Stimulated activated CD4-positive, alpha-beta T cell treated with anti-CD3 and anti-CD28 coated beads, TNF-alpha, amount 100 ng/mL, for 48 hours (primary cell): ENCODE measurements around the gene CEP68.
"Not testable (repeated sequence)": the region's sequence is repeated elsewhere in the genome, so short reads cannot be mapped to it uniquely, and the experiment has no call there.

ENCODE experiments used
- DNase-seq, 3 donors: peaks; one replicate each; pipeline ENCODE4 v3.0.0-alpha.2; 2020; ENCODE audit warnings: low read depth in 3 of 3

CEP68 gene

DNA sequence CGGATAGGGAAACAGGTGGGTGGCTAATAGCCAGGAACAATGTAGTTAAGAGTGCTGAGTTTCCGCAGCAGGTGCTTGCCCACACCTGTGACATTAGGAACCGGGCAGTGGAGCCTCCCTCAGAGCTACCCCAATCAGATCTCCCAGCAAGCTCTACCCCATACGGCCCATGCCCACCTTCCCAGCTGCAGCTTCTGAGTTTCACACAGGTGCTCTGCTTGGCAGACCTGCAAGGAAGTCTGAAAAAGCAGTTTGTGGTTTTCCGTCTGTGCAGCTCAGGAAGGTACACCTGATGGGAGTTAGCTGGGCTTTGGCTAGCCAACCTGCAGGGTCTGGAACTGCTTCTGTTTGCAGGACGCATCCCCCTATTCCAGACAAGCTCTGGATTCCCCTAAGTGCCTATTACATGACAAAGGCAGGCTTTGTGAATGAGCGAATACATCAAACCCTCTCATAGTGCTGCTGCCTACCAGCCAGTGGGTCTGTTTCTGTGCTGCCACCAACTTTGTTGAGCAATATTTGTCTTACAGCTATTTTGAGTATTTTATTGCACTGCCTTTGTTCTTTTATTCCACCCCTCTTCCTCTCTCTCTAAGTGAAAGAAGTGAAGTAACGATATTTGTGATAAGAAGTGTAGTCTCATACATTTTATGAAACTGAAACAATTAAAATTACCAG, 24.7 kb upstream of the CEP68 start:
- DNase-seq: no peak

DNA sequence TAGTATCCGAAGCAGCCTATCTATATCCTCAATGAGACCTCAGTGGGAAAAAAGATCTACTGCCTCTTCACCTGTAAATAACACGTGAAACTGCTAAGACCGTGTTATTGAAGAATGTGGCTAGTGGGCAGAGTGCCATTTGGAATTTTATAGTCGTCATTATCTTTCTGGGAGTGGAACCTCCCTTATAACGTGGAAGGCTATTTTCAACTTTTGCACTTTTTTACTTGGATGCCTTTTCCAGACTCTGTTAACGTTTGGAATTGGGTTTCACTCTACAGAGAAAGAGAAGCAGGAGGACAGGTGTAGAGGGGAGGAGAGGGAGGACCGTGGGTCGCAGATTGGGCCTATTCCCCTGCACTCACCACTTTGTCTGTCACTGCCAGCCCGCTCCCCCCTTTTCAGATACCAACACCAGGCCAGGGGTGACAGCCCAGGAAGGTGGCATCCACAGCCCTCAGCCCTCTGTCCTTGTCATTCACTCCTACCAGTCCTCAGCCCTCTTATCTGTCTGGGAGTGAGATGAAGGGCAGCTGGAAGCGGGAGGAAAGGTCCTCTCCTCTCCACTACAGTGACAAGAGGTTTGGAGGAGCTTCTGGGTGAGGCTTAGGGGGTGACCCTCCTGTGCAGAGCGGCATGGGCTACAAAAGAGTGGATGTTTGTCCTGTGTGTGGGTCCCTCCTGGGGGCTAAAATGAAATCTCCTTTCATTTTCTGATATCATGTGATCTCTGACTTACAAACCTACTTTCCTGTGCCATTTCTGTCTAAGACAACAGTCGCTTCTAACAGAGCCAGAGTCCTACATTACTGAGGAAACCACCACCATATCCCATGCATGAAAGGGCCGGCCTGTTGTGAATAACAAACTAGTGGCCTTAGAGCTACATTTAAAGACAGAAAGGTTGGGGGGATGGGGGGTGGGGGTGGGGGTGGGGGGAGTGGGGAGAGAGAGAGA, 23.9 kb upstream of the CEP68 start:
- DNase-seq: no peak

- DNase-seq: no peak
Measured at GRCh38 chr2:65033178-65033577, 23.0 kb upstream of the CEP68 start.

DNA sequence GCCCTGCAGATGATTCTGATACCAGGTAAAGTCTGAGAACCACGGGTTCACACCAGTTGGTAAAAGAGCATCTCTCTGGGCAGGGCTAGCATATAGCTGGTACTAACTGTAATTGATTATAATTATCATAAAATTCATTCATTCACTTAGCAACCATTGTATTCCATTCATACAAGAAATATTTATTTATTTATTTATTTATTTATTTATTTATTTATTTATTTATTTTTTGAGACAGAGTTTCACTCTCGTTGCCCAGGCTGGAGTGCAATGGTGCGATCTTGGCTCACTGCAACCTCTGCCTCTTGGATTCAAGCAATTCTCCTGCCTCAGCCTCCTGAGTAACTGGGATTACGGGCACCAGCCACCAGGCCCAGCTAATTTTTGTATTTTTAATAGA, 22.5 kb upstream of the CEP68 start:
- not testable (repeated sequence) for DNase-seq

DNA sequence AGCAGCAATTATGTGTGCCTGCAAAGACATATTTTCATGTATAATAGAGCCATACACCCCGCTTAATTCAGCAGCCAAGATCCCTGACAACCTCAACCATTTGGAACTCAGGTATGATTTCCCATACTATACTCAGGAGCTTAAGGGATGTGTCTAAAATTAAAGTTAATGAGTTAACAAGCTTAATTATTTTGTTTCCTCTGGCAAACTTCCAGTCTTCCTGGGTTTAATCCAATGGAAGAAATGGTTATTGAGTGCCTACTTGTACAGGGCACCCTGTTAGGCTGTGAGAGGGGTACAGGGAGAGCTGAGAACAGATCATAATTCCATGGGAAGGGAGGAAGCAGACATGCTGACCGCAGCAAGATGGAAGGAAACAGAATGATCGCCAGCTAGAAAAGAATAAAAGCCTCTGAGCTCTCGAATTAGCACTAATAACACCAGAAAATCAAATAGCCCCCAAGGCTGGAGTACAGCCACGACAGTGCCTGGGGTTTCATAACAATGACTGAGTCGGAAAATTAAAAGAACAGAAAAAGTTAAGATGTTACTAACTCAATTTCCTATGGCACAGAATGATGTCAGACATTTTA, 20.8 kb upstream of the CEP68 start:
- DNase-seq: no peak

DNA sequence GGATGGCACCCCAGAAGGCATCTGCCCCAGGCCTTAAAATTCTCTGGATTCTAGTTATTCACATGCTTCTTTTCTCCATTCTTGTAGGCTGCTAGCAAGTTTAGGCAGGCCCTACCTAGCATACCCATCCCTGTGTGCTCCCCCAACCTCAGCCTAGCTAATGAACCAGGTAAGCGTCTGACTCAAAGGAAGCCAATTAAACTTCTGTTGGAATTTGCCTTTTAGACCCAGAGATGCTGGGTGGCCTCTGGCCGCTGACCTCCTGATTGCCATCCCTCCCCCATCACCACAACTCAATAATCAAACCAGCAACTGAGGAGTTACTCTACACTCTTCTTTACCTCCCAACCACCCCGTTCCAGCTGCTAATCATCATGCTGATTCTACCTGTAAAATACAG, 19.0 kb upstream of the CEP68 start:
- no peak for DNase-seq

GRCh38 chr2:65039640-65040039, 16.6 kb upstream of the CEP68 start:
- no peak for DNase-seq

DNA sequence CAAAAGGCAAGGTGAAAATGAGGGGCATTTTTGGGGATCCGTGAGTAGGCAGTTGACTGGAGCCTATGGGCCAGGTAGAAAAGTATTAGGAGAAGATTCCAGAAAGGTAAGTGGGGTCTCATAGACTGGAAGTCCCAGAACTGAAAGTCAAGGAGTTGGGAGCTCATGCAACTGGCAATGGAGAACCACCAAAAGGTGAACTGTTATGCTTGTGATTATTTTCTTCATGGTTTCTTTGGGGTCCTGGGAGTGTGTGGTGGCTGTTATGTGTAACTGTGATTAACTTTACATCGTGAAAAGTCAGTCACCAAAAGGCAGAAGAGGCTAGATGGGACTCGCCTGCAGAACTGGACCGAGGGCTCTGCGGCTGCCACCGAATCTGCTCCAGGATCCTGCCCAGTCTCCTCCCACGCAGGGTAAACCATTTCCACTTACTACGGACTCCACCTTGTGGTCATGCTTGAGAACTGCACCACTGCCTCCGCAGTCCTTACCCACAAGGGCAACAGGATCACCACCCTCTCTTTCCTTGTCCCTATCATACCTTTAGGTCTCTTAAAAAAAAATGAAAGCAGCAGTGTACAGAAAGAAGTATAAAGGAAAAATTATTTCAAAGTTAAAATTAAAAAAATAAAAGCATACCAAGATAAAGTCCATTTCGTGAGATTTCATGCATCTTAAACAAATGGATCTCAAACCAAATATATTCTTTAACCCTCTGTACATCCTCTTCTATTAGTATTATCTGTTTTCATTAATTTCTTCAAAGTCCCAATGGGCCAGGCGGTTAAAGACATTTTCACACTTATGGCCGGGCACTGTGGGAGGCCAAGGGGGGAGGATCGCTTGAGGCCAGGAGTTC, 15.6 kb upstream of the CEP68 start:
- DNase-seq: peak; percentile 58 to 64 (median 63)

DNA sequence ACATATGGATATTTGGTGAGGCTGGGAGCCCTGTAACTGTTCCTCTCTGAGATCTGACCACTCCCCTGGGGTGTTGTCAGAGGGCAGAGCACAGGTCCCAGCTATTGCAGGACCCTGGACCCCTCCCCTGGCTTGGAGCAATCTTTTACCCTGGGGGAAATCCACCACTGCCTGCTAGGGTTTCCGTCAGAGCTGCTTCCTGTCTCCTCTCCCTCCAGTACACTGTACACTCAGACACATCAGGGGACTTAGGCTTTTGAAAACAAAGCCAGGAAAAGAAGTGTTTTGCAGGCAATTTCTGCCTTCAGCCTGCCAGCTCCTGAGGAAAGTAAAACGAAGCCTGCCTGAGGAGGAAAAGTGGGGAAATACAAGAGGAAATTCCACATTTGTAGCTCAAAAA, 13.2 kb upstream of the CEP68 start:
- DNase-seq: no peak

DNA sequence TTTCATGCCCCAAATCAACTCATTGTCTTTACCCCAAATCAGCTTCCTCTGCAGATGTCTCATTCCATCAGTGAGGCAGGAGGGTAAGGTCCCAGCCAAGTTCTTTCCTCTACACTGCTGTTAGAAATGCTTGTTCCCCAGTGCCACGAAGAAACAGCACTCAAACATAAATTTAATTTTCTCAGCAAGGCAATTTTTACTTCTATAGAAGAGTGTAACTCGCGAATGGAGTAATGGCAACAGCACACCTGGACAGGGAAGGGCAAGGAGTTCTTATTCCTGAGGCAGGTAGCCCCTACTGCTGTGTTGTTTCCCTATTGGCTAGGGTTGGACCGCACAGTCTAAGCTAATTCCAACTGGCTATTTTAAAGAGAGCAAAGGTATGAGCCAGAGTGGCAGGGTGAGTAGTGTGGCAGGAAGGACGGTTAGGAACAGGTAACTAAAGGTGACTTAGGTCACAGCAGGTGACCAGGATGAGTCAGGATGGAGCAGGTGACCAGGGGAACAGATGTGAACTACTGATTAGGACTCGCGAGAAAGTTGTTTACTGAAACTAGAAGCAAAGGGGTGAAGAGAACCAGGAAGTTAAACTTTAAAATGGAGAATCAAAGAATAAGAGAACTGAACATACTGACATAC, 12.0 kb upstream of the CEP68 start:
- DNase-seq: no peak

DNA sequence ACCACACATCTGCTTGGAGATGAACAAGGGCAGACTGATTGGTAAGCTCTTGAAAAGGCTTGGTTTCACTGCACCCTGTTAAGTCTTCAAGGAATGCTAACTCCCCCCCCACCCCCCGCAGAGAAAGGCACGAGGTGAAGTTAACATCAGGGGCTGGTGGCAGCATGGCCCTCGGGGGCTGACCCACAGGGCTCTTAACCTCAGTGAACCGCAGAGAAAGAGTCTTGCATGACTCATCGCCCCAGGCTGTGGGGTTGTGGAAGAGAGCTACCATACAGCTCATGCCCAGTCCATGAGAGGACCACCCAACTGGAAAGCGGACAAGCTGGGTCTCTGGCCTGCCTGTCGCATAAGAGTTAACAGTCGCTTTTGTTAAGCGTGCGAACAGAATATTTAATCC, 10.6 kb upstream of the CEP68 start:
- DNase-seq: no peak

DNA sequence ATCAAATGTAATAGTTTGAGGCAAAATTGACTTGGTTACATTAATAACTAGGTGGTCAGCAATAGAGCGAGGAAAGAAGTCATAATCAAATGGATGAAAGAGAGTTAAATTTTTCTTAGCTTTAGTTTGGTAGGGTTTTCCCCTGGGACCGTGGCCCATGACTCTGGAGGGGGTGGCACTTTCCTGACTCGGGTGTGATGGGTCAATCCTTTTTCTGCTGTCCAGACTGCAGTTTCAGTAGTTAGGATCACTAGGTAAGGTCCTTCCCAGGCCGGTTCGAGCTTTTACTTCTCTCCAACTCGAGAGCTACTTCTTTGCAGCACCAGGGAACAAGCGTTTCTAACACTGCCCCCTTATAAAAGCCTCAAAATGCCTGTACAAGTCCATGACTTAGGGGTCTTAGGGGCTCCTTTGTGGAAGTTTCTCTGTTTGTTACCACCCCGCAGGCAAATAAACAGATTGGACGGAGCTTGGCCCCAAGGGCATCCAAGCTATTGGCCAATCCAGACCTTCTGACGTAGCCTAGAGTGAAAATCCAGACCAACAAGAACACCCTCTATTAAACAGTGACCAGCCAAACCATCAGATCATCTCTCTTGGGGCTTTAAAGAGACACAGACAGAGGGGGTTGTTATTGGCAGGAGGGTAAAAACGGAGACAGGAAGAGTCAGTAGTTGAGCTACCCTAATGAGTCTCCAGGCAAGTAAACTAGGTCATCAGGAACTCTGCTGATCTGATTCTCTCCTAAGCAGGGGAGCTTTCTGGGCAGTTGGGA, 9.4 kb upstream of the CEP68 start:
- DNase-seq: no peak

DNA sequence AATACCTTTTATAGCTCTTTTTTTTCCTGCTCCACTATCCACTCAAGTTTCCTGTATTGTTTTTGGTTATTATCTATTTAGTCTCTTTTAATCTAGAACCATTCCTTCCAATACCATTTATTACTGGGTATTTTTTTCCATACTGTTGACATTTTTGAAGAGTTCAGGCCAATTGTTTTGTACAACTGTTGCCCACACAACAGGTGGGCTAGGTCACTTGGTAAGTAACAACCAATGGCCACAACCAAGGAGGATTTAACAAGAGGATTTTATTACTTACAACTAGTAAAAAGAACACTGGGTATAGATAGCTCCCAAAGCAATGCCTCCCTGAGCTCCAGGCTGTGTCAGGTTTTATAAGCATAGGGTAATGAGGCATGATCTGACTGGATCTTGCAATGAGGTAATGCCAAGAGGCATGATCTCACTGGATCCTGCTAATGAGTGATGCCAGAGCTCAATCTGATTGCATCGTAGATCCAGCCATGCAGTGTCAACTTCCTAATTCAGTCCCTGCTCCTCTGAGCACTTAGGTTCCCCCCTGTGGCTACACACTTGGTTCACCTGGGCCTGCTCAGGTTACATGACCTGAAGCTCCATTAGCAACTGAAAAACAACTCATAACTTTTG, 7.1 kb upstream of the CEP68 start:
- DNase-seq: no peak

DNA sequence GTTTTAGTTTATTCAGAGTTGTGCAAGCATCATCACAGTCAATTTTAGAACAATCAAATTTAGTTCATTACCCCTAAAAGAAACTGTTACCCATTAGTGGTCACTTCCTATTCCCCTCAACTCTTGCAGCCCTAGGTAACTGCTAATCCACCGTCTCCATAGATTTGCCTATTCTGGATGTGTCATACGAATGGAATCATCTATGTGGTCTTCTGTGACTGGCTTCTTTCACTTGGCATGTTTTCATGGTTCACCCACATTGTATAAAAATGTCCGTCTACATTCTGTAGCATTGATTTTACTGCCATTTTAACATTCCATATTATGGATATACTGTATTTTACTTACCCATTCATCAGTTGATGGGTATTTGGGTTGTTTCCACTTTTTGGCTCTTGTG, 5.3 kb upstream of the CEP68 start:
- no peak for DNase-seq

DNA sequence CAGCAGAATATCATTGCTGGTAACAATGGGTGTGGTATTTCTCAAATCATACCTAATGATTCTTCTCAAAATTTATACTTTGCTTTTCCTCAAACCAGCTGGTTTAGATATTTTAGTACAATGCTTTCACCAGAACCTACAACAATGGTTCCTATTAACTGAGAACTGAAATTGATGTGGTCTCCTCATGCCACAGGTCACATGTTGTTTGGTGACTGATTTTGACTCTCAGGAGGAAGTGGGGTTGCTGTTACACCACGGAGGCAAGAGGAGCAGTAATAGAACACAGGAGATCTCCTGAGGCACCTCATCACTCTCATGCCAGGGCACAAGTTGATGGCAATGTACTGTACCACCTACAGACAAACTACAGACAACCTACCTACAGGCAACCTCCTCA, 3.0 kb upstream of the CEP68 start:
- no peak for DNase-seq

DNA sequence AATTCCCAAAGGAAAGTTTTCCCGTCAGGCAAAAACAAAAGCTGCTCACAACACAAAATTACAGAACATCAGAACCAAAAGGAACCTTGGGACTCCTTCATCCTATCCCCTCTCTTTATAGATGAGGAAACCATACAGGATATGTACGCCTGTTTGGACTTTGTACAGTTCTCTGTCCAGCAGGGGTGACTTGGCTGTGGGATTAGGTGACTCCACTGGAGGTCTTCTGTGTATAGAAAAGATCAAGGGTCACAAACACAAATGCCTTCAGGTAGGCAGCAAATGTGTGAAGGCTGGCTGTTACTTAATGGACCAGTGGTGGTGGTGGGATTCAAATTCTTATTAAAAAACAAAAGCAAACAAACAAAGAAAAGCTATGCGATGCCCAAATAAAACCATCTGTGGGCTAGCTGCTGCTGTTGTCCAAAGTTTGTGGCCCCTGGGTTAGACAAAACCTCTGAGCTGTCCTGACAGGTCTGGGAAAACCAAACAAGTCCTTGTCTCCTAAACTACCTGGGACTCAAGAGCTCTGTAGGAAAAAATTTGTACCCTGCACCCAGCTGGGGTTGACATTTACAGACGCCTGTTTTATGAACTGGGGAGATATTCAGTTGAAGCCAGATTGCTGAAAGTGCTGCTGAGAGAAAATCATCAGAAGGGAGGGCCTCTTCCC, 1.3 kb upstream of the CEP68 start:
- no peak for DNase-seq

DNA sequence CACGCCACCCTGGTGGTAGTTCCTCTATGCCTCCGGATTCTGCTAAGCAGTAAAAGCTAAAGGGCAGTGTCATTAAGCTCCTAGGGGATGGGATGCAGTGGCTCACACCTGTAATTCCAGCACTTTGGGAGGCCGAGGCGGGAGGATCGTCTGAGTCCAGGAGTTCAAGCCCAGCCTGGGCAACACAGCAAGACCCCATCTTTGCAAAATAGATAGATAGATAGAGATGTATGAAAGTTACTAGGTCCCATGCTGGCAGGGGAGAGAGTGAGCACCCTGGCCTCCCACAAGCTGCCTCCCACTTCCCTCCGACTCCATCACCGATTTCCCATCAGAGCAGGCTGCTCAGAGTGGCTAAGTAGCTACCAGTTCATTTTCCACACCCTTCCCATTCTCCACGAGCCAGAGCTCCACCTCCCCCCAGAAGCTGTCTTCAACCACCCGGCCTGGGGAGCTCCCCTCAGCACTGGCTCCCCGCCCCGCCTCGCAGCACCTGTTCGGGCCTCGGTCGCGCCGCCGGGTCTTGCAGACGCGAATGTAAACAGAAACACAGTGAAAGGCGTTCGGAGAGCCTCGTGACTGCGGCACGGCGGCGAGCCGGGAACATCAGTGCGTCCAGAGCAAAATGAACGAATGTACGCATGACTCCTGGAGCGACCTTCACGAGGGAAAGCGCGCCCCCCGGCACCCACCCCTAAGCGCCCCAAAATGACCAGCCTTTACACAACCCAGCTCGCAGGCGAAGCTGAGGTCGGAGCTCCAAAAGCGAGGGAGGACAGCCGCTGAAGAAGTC, 598 bp upstream of the CEP68 start:
- peak in 2 of 3 donors; percentile 39 to 42 for DNase-seq

- DNase-seq: no peak
Measured at GRCh38 chr2:65057054-65057375, 799 bp downstream of the CEP68 start.
